Measurements from ENCODE around the gene ASIC2. TPM values are rescaled to one million over a fixed set of nuclear protein-coding genes. Genes with fewer than 3 reads are reported as not detected.

The ASIC2 gene
- total RNA-seq, 1 donor from 2014 or later, result not detected

- no peaks in the 10 kb centered on the region for H3K36me3 Mint-ChIP-seq (ENCODE audit: low read depth)
- intact Hi-C loops (cut with micrococcal nuclease), result no loop called here
- TF ChIP-seq, protein P1, sequence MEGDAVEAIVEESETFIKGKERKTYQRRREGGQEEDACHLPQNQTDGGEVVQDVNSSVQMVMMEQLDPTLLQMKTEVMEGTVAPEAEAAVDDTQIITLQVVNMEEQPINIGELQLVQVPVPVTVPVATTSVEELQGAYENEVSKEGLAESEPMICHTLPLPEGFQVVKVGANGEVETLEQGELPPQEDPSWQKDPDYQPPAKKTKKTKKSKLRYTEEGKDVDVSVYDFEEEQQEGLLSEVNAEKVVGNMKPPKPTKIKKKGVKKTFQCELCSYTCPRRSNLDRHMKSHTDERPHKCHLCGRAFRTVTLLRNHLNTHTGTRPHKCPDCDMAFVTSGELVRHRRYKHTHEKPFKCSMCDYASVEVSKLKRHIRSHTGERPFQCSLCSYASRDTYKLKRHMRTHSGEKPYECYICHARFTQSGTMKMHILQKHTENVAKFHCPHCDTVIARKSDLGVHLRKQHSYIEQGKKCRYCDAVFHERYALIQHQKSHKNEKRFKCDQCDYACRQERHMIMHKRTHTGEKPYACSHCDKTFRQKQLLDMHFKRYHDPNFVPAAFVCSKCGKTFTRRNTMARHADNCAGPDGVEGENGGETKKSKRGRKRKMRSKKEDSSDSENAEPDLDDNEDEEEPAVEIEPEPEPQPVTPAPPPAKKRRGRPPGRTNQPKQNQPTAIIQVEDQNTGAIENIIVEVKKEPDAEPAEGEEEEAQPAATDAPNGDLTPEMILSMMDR (IDR thresholded peaks at IDR 0.05), result no peak
- no peaks in the 10 kb centered on the region for H3K4me1 Mint-ChIP-seq
- POLR2A ChIA-PET, result no interaction called here
- H3K27me3 Mint-ChIP-seq, result peaks cover 10% of the 10 kb centered on the region
- DNase-seq (no peak), ATAC-seq (ENCODE audit: low read depth) (no peak)
- H3K9me3 Mint-ChIP-seq, result no peaks in the 10 kb centered on the region
- H3K27ac Mint-ChIP-seq, result no peak overlapping the region
- H3K4me3 Mint-ChIP-seq, result no peak overlapping the region
- CTCF ChIA-PET, result no interaction called here
Observed at GRCh38 chr17:33085256-33085655, 207.8 kb downstream of the ASIC2 start.

DNA sequence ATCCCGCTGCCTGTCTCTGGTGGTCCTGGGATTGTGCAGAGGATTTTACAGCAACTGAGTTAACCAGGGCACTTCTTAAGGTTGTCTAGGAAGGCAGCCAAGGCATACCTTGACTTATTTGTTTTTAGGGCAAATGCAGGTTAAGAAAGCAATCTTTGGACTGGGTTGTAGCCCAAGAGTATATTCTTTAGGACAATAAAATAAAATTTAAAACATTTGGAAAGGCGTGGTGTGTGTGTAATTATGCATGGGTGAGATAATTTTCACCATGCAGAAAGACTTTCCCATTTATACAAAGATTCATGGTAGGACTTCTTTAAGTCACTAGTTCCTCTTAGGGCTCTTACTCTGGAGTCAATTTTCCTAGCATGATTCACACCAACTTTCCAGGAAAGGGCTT, 208.3 kb downstream of the ASIC2 start:
- Mint-ChIP-seq H3K4me1 (no peaks in the 10 kb centered on the region), H3K27me3 (peaks cover 10% of the 10 kb centered on the region), H3K27ac (no peak overlapping the region), H3K36me3 (ENCODE audit: low read depth) (no peaks in the 10 kb centered on the region), H3K4me3 (no peak overlapping the region), H3K9me3 (no peaks in the 10 kb centered on the region)
- CTCF ChIA-PET, result no interaction called here
- ATAC-seq (ENCODE audit: low read depth) (no peak), DNase-seq (no peak)
- POLR2A ChIA-PET, result no interaction called here
- intact Hi-C loops (cut with micrococcal nuclease), result no loop called here
- TF ChIP-seq, protein P1 (IDR thresholded peaks at IDR 0.05), result no peak

GRCh38 chr17:33082529-33083173, 210.4 kb downstream of the ASIC2 start:
- no peaks in the 10 kb centered on the region for H3K4me1 Mint-ChIP-seq
- TF ChIP-seq, protein P1 (IDR thresholded peaks at IDR 0.05), result no peak
- POLR2A ChIA-PET, result no interaction called here
- no peaks in the 10 kb centered on the region for H3K36me3 Mint-ChIP-seq (ENCODE audit: low read depth)
- H3K9me3 Mint-ChIP-seq, result no peaks in the 10 kb centered on the region
- intact Hi-C loops (cut with micrococcal nuclease), result no loop called here
- CTCF ChIA-PET, result no interaction called here
- DNase-seq (no peak), ATAC-seq (ENCODE audit: low read depth) (no peak)
- H3K4me3 Mint-ChIP-seq, result no peak overlapping the region
- no peak overlapping the region for H3K27ac Mint-ChIP-seq
- H3K27me3 Mint-ChIP-seq, result peaks cover 17% of the 10 kb centered on the region

GRCh38 chr17:33080091-33080490, 213.0 kb downstream of the ASIC2 start:
- Mint-ChIP-seq H3K36me3 (ENCODE audit: low read depth) (no peaks in the 10 kb centered on the region), H3K9me3 (no peaks in the 10 kb centered on the region), H3K4me3 (no peak overlapping the region), H3K27me3 (peaks cover 24% of the 10 kb centered on the region), H3K27ac (no peak overlapping the region), H3K4me1 (no peaks in the 10 kb centered on the region)
- ATAC-seq (ENCODE audit: low read depth), result no peak
- TF ChIP-seq, protein P1 (IDR thresholded peaks at IDR 0.05), result no peak
- DNase-seq, result no peak
- ChIA-PET POLR2A (no interaction called here), CTCF (no interaction called here)
- intact Hi-C loops (cut with micrococcal nuclease), result no loop called here

DNA sequence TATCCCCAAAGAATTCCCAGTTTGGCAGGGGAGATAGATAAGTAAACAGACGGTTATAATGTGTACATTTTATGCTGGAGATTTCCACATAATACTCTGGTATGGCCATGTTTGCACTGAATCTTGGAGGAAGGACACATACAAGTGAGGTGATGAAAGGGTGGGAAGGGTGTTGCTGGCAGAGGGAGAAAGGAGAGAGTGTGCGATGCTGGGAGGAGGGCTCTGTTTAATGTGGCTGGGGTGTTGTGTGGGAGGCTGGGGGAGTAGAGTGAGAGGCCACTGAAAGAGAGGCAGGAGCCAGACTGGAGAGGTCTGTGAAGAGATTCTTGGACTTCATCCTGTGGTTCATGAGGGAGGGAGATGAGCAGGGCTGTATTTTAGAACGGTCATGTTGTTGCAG, 213.9 kb downstream of the ASIC2 start:
- DNase-seq (no peak), ATAC-seq (ENCODE audit: low read depth) (no peak)
- POLR2A ChIA-PET, result no interaction called here
- Mint-ChIP-seq H3K27me3 (peaks cover 24% of the 10 kb centered on the region), H3K27ac (no peak overlapping the region), H3K4me1 (no peaks in the 10 kb centered on the region), H3K4me3 (no peak overlapping the region), H3K9me3 (no peaks in the 10 kb centered on the region), H3K36me3 (ENCODE audit: low read depth) (no peaks in the 10 kb centered on the region)
- intact Hi-C loops (cut with micrococcal nuclease), result no loop called here
- TF ChIP-seq, protein P1 (IDR thresholded peaks at IDR 0.05), result no peak
- CTCF ChIA-PET, result no interaction called here
